ENCODE results near the gene PTK6.
"Not testable (repeated sequence)": the region's sequence is repeated elsewhere in the genome, so short reads cannot be mapped to it uniquely, and the experiment has no call there.

Gene PTK6

GRCh38 chr20:63491635-63492230, 45.4 kb downstream of the PTK6 start:
- no peak for DNase-seq

GRCh38 chr20:63491078-63491477, 46.1 kb downstream of the PTK6 start:
- no peak for DNase-seq

GRCh38 chr20:63490416-63490815, 46.8 kb downstream of the PTK6 start:
- DNase-seq, result no peak

- DNase-seq, result no peak
Observed at GRCh38 chr20:63488315-63489251, 48.6 kb downstream of the PTK6 start.

- DNase-seq, result no peak
Observed at GRCh38 chr20:63487781-63488241, 49.4 kb downstream of the PTK6 start.

- no peak for DNase-seq
Observed at GRCh38 chr20:63487116-63487764, 49.9 kb downstream of the PTK6 start.

- DNase-seq, result no peak
Observed at GRCh38 chr20:63486300-63486855, 50.8 kb downstream of the PTK6 start.

- no peak for DNase-seq
Observed at GRCh38 chr20:63484651-63485403, 52.3 kb downstream of the PTK6 start.

GRCh38 chr20:63484236-63484635, 52.9 kb downstream of the PTK6 start:
- no peak for DNase-seq

- no peak for DNase-seq
Observed at GRCh38 chr20:63483834-63484233, 53.3 kb downstream of the PTK6 start.

- DNase-seq, result no peak
Observed at GRCh38 chr20:63482021-63482587, 55.1 kb downstream of the PTK6 start.

- no peak for DNase-seq
Observed at GRCh38 chr20:63481503-63481902, 55.7 kb downstream of the PTK6 start.

- not testable (repeated sequence) for DNase-seq
Observed at GRCh38 chr20:63479695-63480419, 57.3 kb downstream of the PTK6 start.

- DNase-seq, result no peak
Observed at GRCh38 chr20:63478346-63479302, 58.6 kb downstream of the PTK6 start.

Data from effector CD4-positive, alpha-beta T cell (primary cell).